Mesenchymal stem cell (in vitro differentiated cells and primary cell): ENCODE data around the gene WFDC1.

Experiments used
- DNase-seq: peaks from one replicate; pipeline ENCODE4 v3.0.0-alpha.2; 2013
- H2AFZ ChIP-seq: one replicate; pipeline ENCODE4 v1.6.1; 2013; ENCODE audit warnings: low read depth, mild to moderate bottlenecking, control low read depth, inconsistent platforms, low read length, moderate library complexity
- H2AK5ac ChIP-seq: 2 replicates; pipeline ENCODE4 v1.6.1; 2013; ENCODE audit warnings: low read length, moderate library complexity, mild to moderate bottlenecking, inconsistent platforms; ENCODE audit not compliant: severe bottlenecking
- H2BK120ac ChIP-seq: one replicate; pipeline ENCODE4 v1.6.1; 2013; ENCODE audit warnings: low read depth, mild to moderate bottlenecking, inconsistent platforms, low read length, moderate library complexity
- H2BK12ac ChIP-seq, 2 experiments: one replicate each; pipeline ENCODE4 v1.6.1; 2013; ENCODE audit warnings: inconsistent platforms in 2 of 2, low read length in 2 of 2, mild to moderate bottlenecking in 2 of 2, moderate library complexity in 2 of 2, control low read depth in 1 of 2
- H2BK15ac ChIP-seq: one replicate; pipeline ENCODE4 v1.6.1; 2013; ENCODE audit warnings: mild to moderate bottlenecking, low read depth, inconsistent platforms; ENCODE audit not compliant: poor library complexity, severe bottlenecking
- H2BK5ac ChIP-seq: 2 replicates; pipeline ENCODE4 v1.6.1; 2013; ENCODE audit warnings: low read depth, mild to moderate bottlenecking, low read length, control low read depth, inconsistent platforms; ENCODE audit not compliant: poor library complexity, severe bottlenecking
- H3K14ac ChIP-seq, 2 experiments: one replicate each; pipeline ENCODE4 v1.6.1; 2013; ENCODE audit warnings: inconsistent platforms in 2 of 2, low read length in 2 of 2, control low read depth in 1 of 2, mild to moderate bottlenecking in 1 of 2, moderate library complexity in 1 of 2
- H3K18ac ChIP-seq, 2 experiments: one replicate each; pipeline ENCODE4 v1.6.1; 2013; ENCODE audit warnings: inconsistent platforms in 2 of 2, low read length in 2 of 2, control low read depth in 1 of 2, low read depth in 1 of 2, mild to moderate bottlenecking in 1 of 2
- H3K23ac ChIP-seq, 2 experiments: one replicate each; pipeline ENCODE4 v1.6.1; 2013; ENCODE audit warnings: inconsistent platforms in 2 of 2, low read length in 2 of 2, mild to moderate bottlenecking in 2 of 2, moderate library complexity in 2 of 2, control low read depth in 1 of 2
- H3K27ac ChIP-seq: 2 replicates; pipeline ENCODE4 v1.5.1; 2013; ENCODE audit warnings: mild to moderate bottlenecking, moderate library complexity, low read length, control low read depth, inconsistent platforms; ENCODE audit not compliant: poor library complexity, severe bottlenecking
- H3K27me3 ChIP-seq, 2 experiments: 2 replicates each; pipeline versions ENCODE4 v1.6.1 to v1.7.0; 2013; ENCODE audit warnings: low read length in 2 of 2, mild to moderate bottlenecking in 2 of 2, moderate library complexity in 2 of 2, control low read depth in 1 of 2, inconsistent platforms in 1 of 2; ENCODE audit not compliant: control insufficient read depth in 1 of 2, insufficient read depth in 1 of 2
- H3K36me3 ChIP-seq, 2 experiments: 2 replicates each; pipeline versions ENCODE4 v1.6.1 to v1.7.0; 2013; ENCODE audit warnings: low read length in 2 of 2, control low read depth in 1 of 2, inconsistent platforms in 1 of 2, low read depth in 1 of 2, mild to moderate bottlenecking in 1 of 2; ENCODE audit not compliant: insufficient read depth in 2 of 2, control insufficient read depth in 1 of 2
- H3K4ac ChIP-seq, 2 experiments: one replicate each; pipeline ENCODE4 v1.6.1; 2013; ENCODE audit warnings: inconsistent platforms in 2 of 2, low read length in 2 of 2, mild to moderate bottlenecking in 2 of 2, moderate library complexity in 2 of 2, control low read depth in 1 of 2, low read depth in 1 of 2
- H3K4me1 ChIP-seq: 2 replicates; pipeline ENCODE4 v1.6.1; 2013; ENCODE audit warnings: low read depth, low read length, control low read depth; ENCODE audit not compliant: control insufficient read depth, insufficient read depth
- H3K4me2 ChIP-seq: 2 replicates; pipeline ENCODE4 v1.6.1; 2013; ENCODE audit warnings: low read length, mild to moderate bottlenecking, inconsistent platforms; ENCODE audit not compliant: poor library complexity, severe bottlenecking
- H3K4me3 ChIP-seq, 2 experiments: 2 replicates each; pipeline versions ENCODE4 v1.5.1 to v1.7.0; 2013; ENCODE audit warnings: low read length in 2 of 2, mild to moderate bottlenecking in 2 of 2, control low read depth in 1 of 2, low read depth in 1 of 2; ENCODE audit not compliant: insufficient read depth in 1 of 2
- H3K79me1 ChIP-seq: replicated peaks from 2 replicates; pipeline ENCODE4 v1.6.1; 2013; ENCODE audit warnings: mild to moderate bottlenecking, control low read depth, low read length, inconsistent platforms; ENCODE audit not compliant: poor library complexity, severe bottlenecking
- H3K9ac ChIP-seq: 2 replicates; pipeline ENCODE4 v1.7.0; 2013; ENCODE audit warnings: mild to moderate bottlenecking, low read length, moderate library complexity
- H3K9me3 ChIP-seq: 2 replicates; pipeline ENCODE4 v1.7.0; 2013; ENCODE audit warnings: mild to moderate bottlenecking, low read length; ENCODE audit not compliant: control insufficient read depth
- H4K8ac ChIP-seq: one replicate; pipeline ENCODE4 v1.6.1; 2013; ENCODE audit warnings: inconsistent platforms, mild to moderate bottlenecking, low read length, moderate library complexity
- H4K91ac ChIP-seq: one replicate; pipeline ENCODE4 v1.6.1; 2013; ENCODE audit warnings: mild to moderate bottlenecking, low read length, inconsistent platforms
- WGBS: methylation state at CpG from one replicate; pipeline ENCODE4 v1.1.7; 2013; ENCODE audit warnings: mixed read lengths; 5-methylcytosine and 5-hydroxymethylcytosine counted together

WFDC1 gene

GRCh38 chr16:84326545-84326944 is 31.9 kb downstream of the WFDC1 start:
- no peaks in the 10 kb centered on the region for H3K79me1 ChIP-seq
- 60% methylated on average over 1 of the region's 2 CpGs for WGBS
- no peak for DNase-seq

GRCh38 chr16:84327926-84328505 is 33.3 kb downstream of the WFDC1 start:
- 76% methylated on average over 13 of the region's 13 CpGs for WGBS
- H3K4me2 ChIP-seq: no peak overlapping the region

More at GRCh38 chr16:84326545-84326944, 31.9 kb downstream of the WFDC1 start:
- Histone ChIP-seq H3K14ac (no peak overlapping the region), H2BK120ac (no peak overlapping the region), H2AFZ (no peak overlapping the region), H2BK12ac (no peak overlapping the region), H3K4me2 (no peak overlapping the region), H4K91ac (no peak overlapping the region), H2AK5ac (no peak overlapping the region), H2BK15ac (no peak overlapping the region), H3K27me3 (peaks cover 11 to 42% of the 10 kb centered on the region in 2 experiments), H3K4me1 (no peaks in the 10 kb centered on the region), H2BK5ac (no peak overlapping the region), H3K23ac (no peak overlapping the region), H3K9ac (no peak overlapping the region), H4K8ac (no peak overlapping the region), H3K4ac (no peak overlapping the region), H3K18ac (no peak overlapping the region), H3K9me3 (peaks cover 27% of the 10 kb centered on the region), H3K27ac (no peak overlapping the region), H3K36me3 (no peaks in the 10 kb centered on the region), H3K4me3 (no peak overlapping the region)

GRCh38 chr16:84329016-84329415 is 34.3 kb downstream of the WFDC1 start:
- Histone ChIP-seq H3K4me1 (no peaks in the 10 kb centered on the region), H3K36me3 (no peaks in the 10 kb centered on the region), H3K18ac (no peak overlapping the region), H2BK15ac (no peak overlapping the region), H3K14ac (no peak overlapping the region), H2BK120ac (no peak overlapping the region), H3K27ac (no peak overlapping the region), H3K79me1 (no peaks in the 10 kb centered on the region), H4K8ac (no peak overlapping the region), H2AK5ac (no peak overlapping the region), H3K4me2 (no peak overlapping the region), H3K27me3 (peaks cover 17 to 38% of the 10 kb centered on the region in 2 experiments), H3K4ac (no peak overlapping the region), H3K23ac (no peak overlapping the region), H3K4me3 (no peak overlapping the region), H3K9ac (no peak overlapping the region), H2AFZ (no peak overlapping the region), H4K91ac (no peak overlapping the region), H2BK5ac (no peak overlapping the region), H3K9me3 (peaks cover 27% of the 10 kb centered on the region), H2BK12ac (no peak overlapping the region)
- 92% methylated on average over 7 of the region's 8 CpGs for WGBS
- DNase-seq: no peak

More at GRCh38 chr16:84327926-84328505, 33.3 kb downstream of the WFDC1 start:
- H2BK12ac ChIP-seq: no peak overlapping the region
- H3K4me3 ChIP-seq: no peak overlapping the region
- H3K79me1 ChIP-seq: no peaks in the 10 kb centered on the region
- H3K9ac ChIP-seq: no peak overlapping the region
- H2BK120ac ChIP-seq: no peak overlapping the region
- H3K27me3 ChIP-seq: peaks cover 10 to 35% of the 10 kb centered on the region in 2 experiments
- H3K27ac ChIP-seq: no peak overlapping the region
- no peak overlapping the region for H2BK5ac ChIP-seq
- H2AFZ ChIP-seq: no peak overlapping the region
- H3K9me3 ChIP-seq: peaks cover 27% of the 10 kb centered on the region
- no peak overlapping the region for H4K8ac ChIP-seq
- no peak overlapping the region for H2BK15ac ChIP-seq
- no peaks in the 10 kb centered on the region for H3K4me1 ChIP-seq
- no peak overlapping the region for H4K91ac ChIP-seq
- H2AK5ac ChIP-seq: no peak overlapping the region
- H3K18ac ChIP-seq: no peak overlapping the region
- no peak overlapping the region for H3K4ac ChIP-seq
- no peak overlapping the region for H3K23ac ChIP-seq
- DNase-seq: no peak
- H3K36me3 ChIP-seq: no peaks in the 10 kb centered on the region
- H3K14ac ChIP-seq: no peak overlapping the region

GRCh38 chr16:84329843-84330684 is 35.4 kb downstream of the WFDC1 start:
- Histone ChIP-seq H3K36me3 (no peaks in the 10 kb centered on the region), H3K79me1 (no peaks in the 10 kb centered on the region), H3K4me2 (no peak overlapping the region), H3K14ac (no peak overlapping the region), H3K18ac (no peak overlapping the region), H3K4me3 (no peak overlapping the region), H2BK12ac (no peak overlapping the region), H4K8ac (no peak overlapping the region), H2BK15ac (no peak overlapping the region), H3K9ac (no peak overlapping the region), H2AFZ (no peak overlapping the region), H3K27me3 (peaks cover 17 to 41% of the 10 kb centered on the region in 2 experiments), H4K91ac (no peak overlapping the region), H3K4me1 (no peaks in the 10 kb centered on the region), H3K23ac (no peak overlapping the region), H2AK5ac (no peak overlapping the region), H3K27ac (no peak overlapping the region), H3K9me3 (peaks cover 22% of the 10 kb centered on the region), H3K4ac (no peak overlapping the region), H2BK5ac (no peak overlapping the region), H2BK120ac (no peak overlapping the region)
- 76% methylated on average over 18 of the region's 18 CpGs for WGBS
- DNase-seq: no peak
